ENCODE measurements around the gene ZSCAN30.
"Not testable (repeated sequence)": the region's sequence is repeated elsewhere in the genome, so short reads cannot be mapped to it uniquely, and the experiment has no call there.

Gene ZSCAN30

DNA sequence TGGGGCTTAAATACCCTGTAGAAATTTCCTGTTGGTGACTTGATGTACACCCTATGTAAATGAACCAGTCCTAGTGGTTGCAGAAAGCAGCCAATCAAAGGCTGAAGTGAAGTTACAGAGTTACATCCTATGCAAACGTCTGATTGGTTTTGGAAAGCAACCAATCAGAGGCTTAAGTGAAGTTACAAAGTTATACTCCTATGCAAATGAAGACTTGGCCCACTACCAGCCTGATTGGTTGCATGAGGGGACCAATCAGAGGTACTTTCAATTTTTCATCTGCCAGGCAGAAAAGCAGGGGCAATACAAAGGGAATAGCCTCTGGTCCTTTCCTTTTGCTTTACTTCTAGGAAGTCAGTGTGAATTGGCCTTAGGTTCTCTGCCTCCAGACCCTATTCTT, 62.8 kb downstream of the ZSCAN30 start:
- no peak for DNase-seq

DNA sequence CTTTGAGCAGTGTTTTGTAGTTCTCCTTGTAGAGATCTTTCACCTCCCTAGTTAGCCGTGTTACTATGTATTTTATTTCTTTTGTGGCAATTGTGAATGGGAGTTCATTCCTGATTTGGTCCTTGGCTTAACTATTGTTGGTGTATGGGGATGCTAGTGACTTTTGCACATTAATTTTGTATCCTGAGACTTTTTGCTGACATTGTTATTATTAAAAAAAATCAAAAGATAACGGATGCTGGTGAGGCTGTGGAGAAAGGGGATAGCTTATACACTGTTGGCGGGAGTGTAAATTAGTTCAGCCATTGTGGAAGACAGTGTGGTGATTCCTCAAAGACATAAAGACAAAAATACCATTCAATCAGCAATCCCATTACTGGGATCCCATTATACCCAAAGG, 66.2 kb downstream of the ZSCAN30 start:
- no peak for DNase-seq

DNA sequence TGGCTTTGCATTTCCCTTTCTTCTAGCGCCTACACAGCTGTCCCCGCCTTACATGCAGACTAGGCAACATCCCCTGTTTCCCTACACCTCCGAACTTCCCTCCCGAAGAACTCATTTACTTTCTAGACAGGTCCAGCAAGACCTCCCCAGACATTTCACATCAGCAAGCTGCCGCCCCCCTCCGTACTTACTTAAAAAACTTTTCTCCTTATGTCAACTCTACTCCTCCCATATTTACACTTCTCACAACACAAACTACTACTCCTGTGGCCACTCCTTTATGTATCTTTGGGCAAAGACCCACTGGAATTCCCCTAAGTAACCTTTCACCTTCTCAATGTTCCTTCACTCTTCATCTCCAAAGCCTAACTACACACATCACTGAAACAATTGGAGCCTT, 69.6 kb downstream of the ZSCAN30 start:
- no peak for DNase-seq

DNA sequence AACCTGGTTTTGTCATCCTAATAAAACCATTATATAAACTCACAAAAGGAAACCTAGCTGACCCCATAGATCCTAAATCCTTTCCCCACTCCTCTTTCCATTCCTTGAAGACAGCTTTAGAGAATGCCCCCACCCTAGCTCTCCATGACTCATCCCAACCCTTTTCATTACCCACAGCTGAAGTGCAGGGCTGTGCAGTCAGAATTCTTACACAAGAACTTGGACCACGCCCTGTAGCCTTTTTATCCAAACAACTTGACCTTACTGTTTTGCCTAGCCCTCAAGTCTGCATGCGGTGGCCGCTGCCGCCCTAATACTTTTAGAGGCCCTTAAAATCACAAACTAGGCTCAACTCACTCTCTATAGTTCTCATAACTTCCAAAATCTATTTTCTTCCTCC, 70.7 kb downstream of the ZSCAN30 start:
- not testable (repeated sequence) for DNase-seq

DNA sequence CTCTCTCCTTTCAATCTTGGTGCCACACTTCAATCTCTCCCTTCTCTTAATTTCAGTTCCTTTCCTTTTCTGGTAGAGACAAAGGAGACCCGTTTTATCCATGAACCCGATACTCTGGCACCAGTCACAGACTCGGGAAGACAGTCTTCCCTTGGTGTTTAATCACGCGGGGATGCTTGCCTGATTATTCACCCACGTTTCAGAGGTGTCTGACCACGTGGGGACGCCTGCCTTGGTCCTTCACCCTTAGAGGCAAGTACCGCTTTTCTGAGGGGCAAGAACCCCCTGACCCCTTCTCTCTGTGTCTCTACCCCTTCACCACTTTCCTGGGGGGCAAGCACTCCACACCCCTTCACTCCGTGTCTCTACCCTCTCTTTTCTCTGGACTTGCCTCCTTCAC, 73.4 kb downstream of the ZSCAN30 start:
- DNase-seq: not testable (repeated sequence)

DNA sequence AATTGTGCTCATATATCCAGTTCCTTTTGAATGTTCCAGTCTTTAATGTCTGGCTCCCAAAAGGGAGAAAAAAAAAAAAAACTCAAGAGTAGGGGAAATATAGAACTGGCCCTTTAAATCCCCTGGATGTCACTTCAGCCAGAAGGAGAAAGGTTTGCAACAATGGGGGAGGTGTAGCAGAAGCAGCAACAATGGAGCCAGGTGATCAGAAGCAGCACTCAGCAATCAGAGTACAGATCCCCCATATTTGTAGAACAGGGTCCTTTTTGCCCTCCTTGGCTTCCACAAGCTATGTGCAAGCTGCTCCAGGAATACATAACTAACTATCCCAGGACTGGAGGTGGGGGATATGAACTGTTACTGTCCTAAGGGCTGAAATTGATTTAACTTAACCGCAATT, 75.0 kb downstream of the ZSCAN30 start:
- no peak for DNase-seq

DNA sequence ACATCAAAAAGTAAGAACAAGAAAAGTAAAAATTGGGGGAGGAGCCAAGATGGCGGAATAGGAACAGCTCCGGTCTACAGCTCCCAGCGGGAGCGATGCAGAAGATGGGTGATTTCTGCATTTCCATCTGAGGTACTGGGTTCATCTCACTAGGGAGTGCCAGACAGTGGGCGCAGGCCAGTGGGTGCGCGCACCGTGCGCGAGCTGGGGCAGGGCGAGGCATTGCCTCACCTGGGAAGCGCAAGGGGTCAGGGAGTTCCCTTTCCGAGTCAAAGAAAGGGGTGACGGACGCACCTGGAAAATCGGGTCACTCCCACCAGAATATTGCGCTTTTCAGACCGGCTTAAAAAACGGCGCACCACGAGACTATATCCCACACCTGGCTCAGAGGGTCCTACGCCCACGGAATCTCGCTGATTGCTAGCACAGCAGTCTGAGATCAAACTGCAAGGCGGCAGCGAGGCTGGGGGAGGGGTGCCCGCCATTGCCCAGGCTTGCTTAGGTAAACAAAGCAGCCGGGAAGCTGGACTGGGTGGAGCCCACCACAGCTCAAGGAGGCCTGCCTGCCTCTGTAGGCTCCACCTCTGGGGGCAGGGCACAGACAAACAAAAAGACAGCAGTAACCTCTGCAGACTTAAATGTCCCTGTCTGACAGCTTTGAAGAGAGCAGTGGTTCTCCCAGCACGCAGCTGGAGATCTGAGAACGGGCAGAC, 84.1 kb downstream of the ZSCAN30 start:
- not testable (repeated sequence) for DNase-seq

DNA sequence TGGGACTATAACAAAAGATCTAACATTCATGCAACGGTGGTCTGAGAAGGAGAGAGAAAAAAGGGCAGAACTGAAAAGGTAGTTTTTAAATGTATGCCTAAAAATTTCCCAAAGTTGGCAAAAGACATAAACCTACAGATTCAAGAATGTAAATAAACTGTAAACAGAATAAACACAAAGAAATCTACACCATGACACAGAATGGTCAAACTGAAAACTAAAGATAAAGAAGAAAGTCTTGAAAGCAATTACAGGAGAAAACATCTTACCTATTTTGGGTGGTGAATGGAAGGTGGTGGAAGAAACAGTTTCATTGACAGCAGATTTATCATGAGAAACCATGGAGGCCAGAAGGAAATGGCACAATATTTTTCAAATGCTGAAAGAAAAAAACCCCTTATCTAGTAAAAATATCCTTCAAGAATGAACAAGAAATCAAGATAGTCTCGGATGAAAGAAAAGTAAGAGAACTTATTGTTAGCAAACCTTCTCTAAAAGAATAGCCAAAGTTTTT, 84.8 kb downstream of the ZSCAN30 start:
- no peak for DNase-seq

DNA sequence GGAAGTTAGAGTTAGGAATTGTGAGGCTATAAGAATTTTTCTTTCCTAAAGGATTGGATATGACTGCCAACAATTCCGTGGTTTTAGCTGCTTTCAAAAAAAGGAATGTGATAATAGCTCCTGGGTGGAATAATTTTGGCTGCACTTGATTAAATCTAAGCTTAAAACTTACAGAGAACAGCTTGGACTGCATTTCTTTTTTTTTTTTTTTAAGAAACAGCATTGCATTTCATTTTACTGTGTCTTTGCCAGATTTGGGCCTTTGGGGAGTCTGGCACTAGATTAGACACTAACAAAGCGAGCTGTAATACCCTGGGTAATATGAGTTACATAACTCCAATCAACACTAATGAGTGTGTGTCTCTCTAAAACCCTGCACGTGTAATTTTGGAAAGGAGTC, 87.0 kb downstream of the ZSCAN30 start:
- no peak for DNase-seq

DNA sequence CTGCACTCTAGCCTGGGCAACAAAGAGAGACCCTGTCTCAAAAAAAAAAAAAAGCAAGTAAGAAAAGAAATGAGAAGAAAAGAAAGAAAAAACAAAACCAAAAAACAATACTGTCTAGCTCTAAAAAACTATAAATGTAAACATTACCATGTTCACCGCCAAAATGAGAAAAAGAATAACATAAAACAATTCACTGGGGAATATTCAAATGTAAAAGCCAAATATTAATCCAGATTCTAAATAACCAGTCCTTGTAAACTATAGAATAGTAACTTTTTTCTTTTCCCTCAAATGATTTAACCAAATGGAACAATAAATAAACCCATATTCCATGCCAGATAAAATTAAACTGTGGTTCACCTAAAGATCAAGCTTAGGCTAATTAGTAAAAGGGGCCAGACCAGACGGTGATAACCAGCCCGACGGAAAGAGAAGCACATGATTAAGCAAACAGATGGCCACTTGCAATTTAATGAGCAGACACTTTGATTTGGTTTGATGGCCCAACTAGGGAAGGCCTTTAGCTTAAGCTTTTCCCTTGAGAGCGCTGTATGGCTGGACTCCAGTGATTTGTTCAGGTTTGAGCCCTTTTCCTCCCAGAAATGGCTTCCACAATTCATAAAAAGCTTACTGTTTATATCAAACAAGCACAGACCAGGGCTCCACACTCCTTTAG, 88.6 kb downstream of the ZSCAN30 start:
- no peak for DNase-seq
